OCI-LY1 (cell line): ENCODE data around the gene TTC3.

Source experiments
- H2AFZ ChIP-seq: fragments of 200-600 bp; sonication (generic), shearing (Covaris generic); 2 replicates; pipeline ENCODE4 v1.6.0; 2014; ENCODE audit warnings: antibody characterized with exemption, mild to moderate bottlenecking, low read length
- H3F3A ChIP-seq: fragments of 200-600 bp; sonication (generic), shearing (Covaris generic); 2 replicates; pipeline ENCODE4 v1.6.0; 2014; ENCODE audit warnings: mild to moderate bottlenecking, antibody characterized with exemption, low read length, moderate library complexity; ENCODE audit not compliant: insufficient read depth
- H3K27ac ChIP-seq: fragments of 200-600 bp; sonication (generic); 2 replicates; pipeline ENCODE4 v1.5.1; 2014; ENCODE audit warnings: low read length, mixed run types, mild to moderate bottlenecking, low read depth; ENCODE audit not compliant: poor library complexity, severe bottlenecking
- H3K27me3 ChIP-seq: fragments of 200-600 bp; sonication (generic); 2 replicates; pipeline ENCODE4 v1.6.0; 2014; ENCODE audit warnings: antibody characterized with exemption, mild to moderate bottlenecking, low read length, moderate library complexity; ENCODE audit not compliant: insufficient read depth
- H3K36me3 ChIP-seq: fragments of 200-600 bp; sonication (generic); 2 replicates; pipeline ENCODE4 v1.6.1; 2014; ENCODE audit warnings: mild to moderate bottlenecking, antibody characterized with exemption, low read length, moderate library complexity, mixed read lengths; ENCODE audit not compliant: insufficient read depth
- H3K4me1 ChIP-seq: fragments of 200-600 bp; sonication (generic); 2 replicates; pipeline ENCODE4 v1.5.1; 2014; ENCODE audit warnings: mild to moderate bottlenecking, low read length, moderate library complexity; ENCODE audit not compliant: insufficient read depth, severe bottlenecking
- H3K4me2 ChIP-seq: fragments of 200-600 bp; sonication (generic), shearing (Covaris generic); 2 replicates; pipeline ENCODE4 v1.6.1; 2014; ENCODE audit warnings: low read length
- H3K4me3 ChIP-seq: fragments of 200-600 bp; sonication (generic); 2 replicates; pipeline ENCODE4 v1.5.1; 2014; ENCODE audit warnings: low read length, low read depth, mild to moderate bottlenecking, mixed read lengths; ENCODE audit not compliant: poor library complexity, severe bottlenecking
- H3K79me2 ChIP-seq: fragments of 200-600 bp; shearing (Covaris generic); 2 replicates; pipeline ENCODE4 v1.6.1; 2016; ENCODE audit warnings: mixed run types, low read length, mixed read lengths; ENCODE audit not compliant: insufficient read depth
- H3K9ac ChIP-seq: fragments of 200-600 bp; sonication (generic), shearing (Covaris generic); 2 replicates; pipeline ENCODE4 v1.6.1; 2014; ENCODE audit warnings: mild to moderate bottlenecking, low read length, mixed read lengths
- H3K9me2 ChIP-seq: fragments of 200-600 bp; sonication (generic), shearing (Covaris generic); 2 replicates; pipeline ENCODE4 v1.6.1; 2014; ENCODE audit warnings: low read depth, mild to moderate bottlenecking, low read length, mixed read lengths
- H3K9me3 ChIP-seq: fragments of 200-600 bp; shearing (Covaris generic); 2 replicates; pipeline ENCODE4 v1.6.1; 2014; ENCODE audit warnings: low read length, mixed read lengths
- H4K20me1 ChIP-seq: fragments of 200-600 bp; sonication (generic), shearing (Covaris generic); 2 replicates; pipeline ENCODE4 v1.6.0; 2016; ENCODE audit warnings: mild to moderate bottlenecking, low read length; ENCODE audit not compliant: insufficient read depth
- EZH2 ChIP-seq: fragments of 200-600 bp; sonication (generic), shearing (Covaris generic); IDR thresholded peaks from 2 replicates; pipeline ENCODE4 v1.8.0; 2017; ENCODE audit warnings: borderline replicate concordance, mixed run types, mild to moderate bottlenecking, antibody characterized with exemption, low read length, moderate library complexity, mixed read lengths
- TF ChIP-seq, protein P1 (sequence below): fragments of 200-600 bp; sonication (generic), shearing (Covaris generic); IDR thresholded peaks from 2 replicates; pipeline ENCODE4 v1.5.1; 2017; ENCODE audit warnings: mild to moderate bottlenecking, antibody characterized with exemption, low read length, moderate library complexity, mixed read lengths

TTC3 gene

GRCh38 chr21:37206496-37206895 is 133.4 kb downstream of the TTC3 start:
- Histone ChIP-seq H3K9me3 (peaks cover 8% of the 10 kb centered on the region; the same call in 1 of the 2 replicates), H4K20me1 (no peaks in the 10 kb centered on the region), H3K4me2 (no peak overlapping the region), H3F3A (no peaks in the 10 kb centered on the region), H3K36me3 (peaks cover 18% of the 10 kb centered on the region), H3K9ac (no peak overlapping the region), H2AFZ (no peak overlapping the region), H3K79me2 (no peaks in the 10 kb centered on the region), H3K27me3 (no peaks in the 10 kb centered on the region), H3K4me1 (peaks cover 10% of the 10 kb centered on the region), H3K4me3 (no peak overlapping the region), H3K9me2 (no peaks in the 10 kb centered on the region), H3K27ac (no peak overlapping the region)
- TF ChIP-seq, protein P1, sequence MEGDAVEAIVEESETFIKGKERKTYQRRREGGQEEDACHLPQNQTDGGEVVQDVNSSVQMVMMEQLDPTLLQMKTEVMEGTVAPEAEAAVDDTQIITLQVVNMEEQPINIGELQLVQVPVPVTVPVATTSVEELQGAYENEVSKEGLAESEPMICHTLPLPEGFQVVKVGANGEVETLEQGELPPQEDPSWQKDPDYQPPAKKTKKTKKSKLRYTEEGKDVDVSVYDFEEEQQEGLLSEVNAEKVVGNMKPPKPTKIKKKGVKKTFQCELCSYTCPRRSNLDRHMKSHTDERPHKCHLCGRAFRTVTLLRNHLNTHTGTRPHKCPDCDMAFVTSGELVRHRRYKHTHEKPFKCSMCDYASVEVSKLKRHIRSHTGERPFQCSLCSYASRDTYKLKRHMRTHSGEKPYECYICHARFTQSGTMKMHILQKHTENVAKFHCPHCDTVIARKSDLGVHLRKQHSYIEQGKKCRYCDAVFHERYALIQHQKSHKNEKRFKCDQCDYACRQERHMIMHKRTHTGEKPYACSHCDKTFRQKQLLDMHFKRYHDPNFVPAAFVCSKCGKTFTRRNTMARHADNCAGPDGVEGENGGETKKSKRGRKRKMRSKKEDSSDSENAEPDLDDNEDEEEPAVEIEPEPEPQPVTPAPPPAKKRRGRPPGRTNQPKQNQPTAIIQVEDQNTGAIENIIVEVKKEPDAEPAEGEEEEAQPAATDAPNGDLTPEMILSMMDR = no peak
- no peak for TF ChIP-seq EZH2

DNA sequence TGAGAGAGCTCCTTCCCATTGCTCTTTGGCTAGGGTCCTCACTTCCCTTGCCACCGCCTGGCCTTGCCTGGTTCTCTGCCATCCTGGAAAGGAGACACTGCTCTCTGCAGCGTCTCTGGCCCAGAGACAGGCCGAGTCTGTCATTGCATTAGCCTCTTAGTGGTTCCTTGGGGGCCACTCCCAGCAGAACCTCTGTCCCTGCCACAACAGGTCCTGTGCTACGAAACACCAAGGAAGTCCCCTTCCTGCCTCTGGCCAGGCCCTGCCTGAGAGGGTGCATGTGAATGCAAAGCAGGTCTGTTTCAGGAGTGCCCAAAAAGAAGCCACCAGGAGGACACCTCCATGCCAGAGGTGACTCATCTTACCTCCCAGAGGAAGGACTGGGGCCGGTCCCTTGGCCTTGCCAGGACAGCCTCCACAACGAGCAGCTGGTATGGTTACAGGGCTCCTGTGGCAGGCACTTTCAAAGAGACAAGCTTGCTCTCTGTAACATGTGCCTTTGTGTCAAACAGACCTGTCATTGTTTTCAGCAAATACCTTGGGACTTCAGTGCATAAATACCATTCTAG is 134.5 kb downstream of the TTC3 start:
- TF ChIP-seq, protein P1 = no peak
- no peak for TF ChIP-seq EZH2
- Histone ChIP-seq H3K4me3 (no peak overlapping the region), H3K79me2 (no peaks in the 10 kb centered on the region), H3K27ac (no peak overlapping the region), H2AFZ (no peak overlapping the region), H4K20me1 (no peaks in the 10 kb centered on the region), H3K36me3 (peaks cover 14% of the 10 kb centered on the region), H3K4me2 (peak overlapping the region; percentile 40; the same call in 1 of the 2 replicates), H3F3A (no peaks in the 10 kb centered on the region), H3K9me3 (peaks cover 10% of the 10 kb centered on the region; the same call in 1 of the 2 replicates), H3K4me1 (peaks cover 10% of the 10 kb centered on the region), H3K9me2 (no peaks in the 10 kb centered on the region), H3K27me3 (no peaks in the 10 kb centered on the region), H3K9ac (no peak overlapping the region)

DNA sequence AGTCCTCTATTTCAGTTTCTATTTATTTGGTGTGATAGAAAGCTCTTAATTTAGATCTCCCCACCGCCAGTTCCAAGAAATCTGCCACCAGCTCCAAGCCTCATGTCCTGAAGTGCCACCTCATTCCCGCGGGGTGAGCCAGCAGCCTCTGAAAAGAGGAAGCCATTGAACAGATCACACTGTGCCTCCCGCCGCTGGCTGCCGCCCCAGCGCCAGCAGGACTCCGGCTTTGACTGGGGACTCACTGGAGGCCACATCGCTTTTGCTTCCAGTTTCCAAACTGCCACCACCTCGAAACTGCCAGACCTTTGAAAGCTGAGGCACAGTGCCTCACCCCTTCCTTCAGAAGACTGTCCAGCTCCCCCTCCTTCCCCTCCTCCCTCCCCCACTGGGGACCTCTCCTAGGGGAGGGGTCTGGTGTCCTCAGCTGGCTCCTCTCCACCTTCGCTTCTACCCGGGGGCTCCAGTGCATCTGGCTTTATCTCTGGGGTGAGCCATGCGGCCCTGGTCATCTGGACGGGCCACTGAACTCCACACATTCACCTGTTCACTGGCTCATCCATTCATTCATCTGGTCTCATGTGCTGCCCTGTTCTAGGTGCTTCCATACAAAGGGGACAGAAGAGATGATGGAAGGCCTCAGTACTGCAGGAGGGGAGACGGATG is 135.1 kb downstream of the TTC3 start:
- H4K20me1 ChIP-seq = no peaks in the 10 kb centered on the region
- no peaks in the 10 kb centered on the region for H3K9me2 ChIP-seq
- no peak overlapping the region for H2AFZ ChIP-seq
- H3K4me1 ChIP-seq = peaks cover 10% of the 10 kb centered on the region
- peaks cover 7% of the 10 kb centered on the region for H3K36me3 ChIP-seq
- TF ChIP-seq EZH2 = no peak
- TF ChIP-seq, protein P1 = no peak
- no peaks in the 10 kb centered on the region for H3K79me2 ChIP-seq
- H3K9me3 ChIP-seq = peaks cover 10% of the 10 kb centered on the region; the same call in 1 of the 2 replicates
- H3K9ac ChIP-seq = no peak overlapping the region; the same call in 1 of the 2 replicates
- no peak overlapping the region for H3K27ac ChIP-seq
- H3F3A ChIP-seq = no peaks in the 10 kb centered on the region
- no peaks in the 10 kb centered on the region for H3K27me3 ChIP-seq
- peak overlapping the region; percentile 40 for H3K4me2 ChIP-seq
- peak overlapping the region; percentile 5 for H3K4me3 ChIP-seq
